WERI-Rb-1 (cell line): ENCODE measurements around the gene NWD2.
"Not testable (repeated sequence)": the region's sequence is repeated elsewhere in the genome, so short reads cannot be mapped to it uniquely, and the experiment has no call there.

Experiments used
- DNase-seq: peaks from one replicate; pipeline ENCODE4 v3.0.0-alpha.2; 2020
- H3K27ac ChIP-seq: fragments of 250-450 bp; sonication (Bioruptor Pico); 2 replicates; pipeline ENCODE4 v1.5.1; 2020; ENCODE audit warnings: mild to moderate bottlenecking, moderate library complexity
- H3K27me3 ChIP-seq: fragments of 250-450 bp; sonication (Bioruptor Pico); 2 replicates; pipeline ENCODE4 v1.5.1; 2021; ENCODE audit warnings: mild to moderate bottlenecking, low read depth, moderate library complexity; ENCODE audit not compliant: insufficient read depth, severe bottlenecking
- H3K36me3 ChIP-seq: fragments of 250-450 bp; sonication (Bioruptor Pico); 2 replicates; pipeline ENCODE4 v1.5.1; 2020; ENCODE audit warnings: mild to moderate bottlenecking, moderate library complexity
- H3K4me3 ChIP-seq: 2 replicates; pipeline ENCODE4 v1.5.1; 2011; ENCODE audit warnings: low read depth, mild to moderate bottlenecking, control low read depth, low read length
- H3K9me3 ChIP-seq: fragments of 250-450 bp; sonication (Bioruptor Pico); 2 replicates; pipeline ENCODE4 v1.5.1; 2021; ENCODE audit warnings: mild to moderate bottlenecking, moderate library complexity; ENCODE audit not compliant: severe bottlenecking
- CTCF ChIP-seq: IDR thresholded peaks from 2 replicates; pipeline ENCODE4 v1.5.1; 2011; ENCODE audit warnings: low read depth, mild to moderate bottlenecking, control low read depth, inconsistent platforms, low read length

NWD2 gene

GRCh38 chr4:37244583-37245390 is at the start of gene NWD2:
Gene NWD2, plus strand, starts transcription at chr4:37244743. Its CDS starts 325 bp downstream, at chr4:37245068.
- DNase-seq = no peak
- Histone ChIP-seq H3K4me3 (no peak within 1 kb of the TSS), H3K27me3 (peaks cover 98% of the 10 kb centered on the region)

GRCh38 chr4:37197899-37198298 is 46.6 kb upstream of the NWD2 start:
- H3K36me3 ChIP-seq = no peaks in the 10 kb centered on the region

More at GRCh38 chr4:37244583-37245390, at the start of gene NWD2:
- no peak for TF ChIP-seq CTCF
- peaks cover 24% of the 10 kb centered on the region for H3K9me3 ChIP-seq
- H3K36me3 ChIP-seq = no peaks in the 10 kb centered on the region
- no peak within 1 kb of the TSS for H3K27ac ChIP-seq

GRCh38 chr4:37204740-37205139 is 39.8 kb upstream of the NWD2 start:
- H3K9me3 ChIP-seq, H3K4me3 ChIP-seq, H3K36me3 ChIP-seq, DNase-seq, H3K27ac ChIP-seq: not testable (repeated sequence)
- H3K27me3 ChIP-seq = peaks cover 24% of the 10 kb centered on the region

More at GRCh38 chr4:37197899-37198298, 46.6 kb upstream of the NWD2 start:
- DNase-seq = no peak
- no peak for TF ChIP-seq CTCF
- Histone ChIP-seq H3K27ac (no peak overlapping the region), H3K27me3 (peaks cover 71% of the 10 kb centered on the region), H3K4me3 (no peak overlapping the region), H3K9me3 (no peaks in the 10 kb centered on the region)

GRCh38 chr4:37216209-37216608 is 28.3 kb upstream of the NWD2 start:
- H3K36me3 ChIP-seq = no peaks in the 10 kb centered on the region
- DNase-seq = no peak
- H3K9me3 ChIP-seq = no peaks in the 10 kb centered on the region
- no peak overlapping the region for H3K4me3 ChIP-seq
- no peak for TF ChIP-seq CTCF
- H3K27ac ChIP-seq = no peak overlapping the region
- H3K27me3 ChIP-seq = peaks cover 40% of the 10 kb centered on the region

GRCh38 chr4:37219242-37219641 is 25.3 kb upstream of the NWD2 start:
- no peak for TF ChIP-seq CTCF
- H3K27ac ChIP-seq = no peak overlapping the region
- no peak overlapping the region for H3K4me3 ChIP-seq
- peaks cover 51% of the 10 kb centered on the region for H3K27me3 ChIP-seq
- H3K9me3 ChIP-seq = no peaks in the 10 kb centered on the region
- DNase-seq = no peak
- H3K36me3 ChIP-seq = no peaks in the 10 kb centered on the region

GRCh38 chr4:37219990-37220389 is 24.6 kb upstream of the NWD2 start:
- Histone ChIP-seq H3K9me3 (no peaks in the 10 kb centered on the region), H3K27me3 (peaks cover 55% of the 10 kb centered on the region), H3K4me3 (no peak overlapping the region), H3K27ac (no peak overlapping the region), H3K36me3 (no peaks in the 10 kb centered on the region)
- TF ChIP-seq CTCF = no peak
- DNase-seq = no peak
